K562 (cell line): ENCODE results near the gene HPX. TPM values are rescaled to one million over a fixed set of nuclear protein-coding genes. Genes with fewer than 3 reads are reported as not detected.

Source experiments
- ATAC-seq: fragments of 200-7000 bp; cut with Tn5 transposase; 3 replicates; pipeline ENCODE4 v1.9.1; 2020; ENCODE audit warnings: moderate library complexity
- BruUV-seq: library from RNA; stranded (reverse); fragments of 400-500 nt; replicated peaks from 2 replicates; lab custom pipeline; 2021; lab: Mats Ljungman, UMichigan
- CTCF ChIA-PET: fragments of 300-600 bp; formaldehyde crosslinking; extraction: SDS; loops from one replicate; lab custom pipeline; 2021; ENCODE audit warnings: low intra/inter-chr PET ratio; lab: Yijun Ruan, JAX
- POLR2A ChIA-PET: fragments of 300-600, 350-650 bp; sonication (Branson Sonifier 250); formaldehyde crosslinking; extraction: SDS; loops from one replicate; lab custom pipeline; 2021; ENCODE audit warnings: antibody characterized with exemption, inconsistent platforms; lab: Yijun Ruan, JAX
- DNase-seq, 4 experiments: peaks; one replicate each; pipeline versions ENCODE4 v3.0.0 to v3.0.0-alpha.2; 2011 to 2018; ENCODE audit warnings: low spot score in 3 of 4, mixed read lengths in 3 of 4; ENCODE audit errors: extremely low read depth in 1 of 4
- FAIRE-seq: peaks from 2 replicates; lab custom pipeline; 2011; peaks lifted over from hg19 to GRCh38; lab: Jason Lieb, UNC
- H2AFZ ChIP-seq: 2 replicates; pipeline ENCODE4 v1.6.0; 2011; ENCODE audit warnings: low read depth, low read length, control low read depth, inconsistent platforms
- H3K27ac ChIP-seq: fragments of 200-600 bp; 3 replicates; pipeline ENCODE4 v1.8.0; 2011; ENCODE audit warnings: low read depth, mild to moderate bottlenecking, control low read depth, inconsistent platforms, low read length, moderate library complexity, mixed read lengths; ENCODE audit errors: extremely low read depth
- H3K27me3 ChIP-seq, 2 experiments: fragments of 300-600 bp in 1 of 2; 2 replicates in 1 of 2; 3 replicates in 1 of 2; pipeline versions ENCODE4 v1.6.0 to v1.8.0; 2011; ENCODE audit warnings: inconsistent platforms in 2 of 2, low read length in 2 of 2, mild to moderate bottlenecking in 1 of 2, mixed read lengths in 1 of 2, moderate library complexity in 1 of 2; ENCODE audit not compliant: control insufficient read depth in 2 of 2, insufficient read depth in 2 of 2
- H3K36me3 ChIP-seq: fragments of 300-600 bp; 3 replicates; pipeline ENCODE4 v1.8.0; 2011; ENCODE audit warnings: mild to moderate bottlenecking, low read length, inconsistent platforms; ENCODE audit not compliant: control insufficient read depth, insufficient read depth
- H3K4me1 ChIP-seq, 2 experiments: fragments of 200-600 bp in 1 of 2; replicated peaks in 1 of 2; 2 replicates in 1 of 2; 3 replicates in 1 of 2; pipeline versions ENCODE4 v1.5.1 to v1.8.0; 2011; ENCODE audit warnings: inconsistent platforms in 2 of 2, low read length in 2 of 2, mild to moderate bottlenecking in 1 of 2, mixed read lengths in 1 of 2, moderate library complexity in 1 of 2; ENCODE audit not compliant: control insufficient read depth in 2 of 2, insufficient read depth in 2 of 2
- H3K4me2 ChIP-seq: 2 replicates; pipeline ENCODE4 v1.6.1; 2011; ENCODE audit warnings: low read length, control low read depth, inconsistent platforms, mixed read lengths; ENCODE audit not compliant: insufficient read depth
- H3K4me3 ChIP-seq: fragments of 200-600 bp; sonication (generic), shearing (Covaris generic); 2 replicates; pipeline ENCODE4 v1.5.1; 2016; ENCODE audit warnings: control low read depth, inconsistent platforms
- H3K79me2 ChIP-seq: fragments of 200-600 bp; 3 replicates; pipeline ENCODE4 v1.8.0; 2011; ENCODE audit warnings: low read length, inconsistent platforms; ENCODE audit not compliant: control insufficient read depth, insufficient read depth
- H3K9ac ChIP-seq, 2 experiments: 2 replicates each; pipeline versions ENCODE4 v1.6.0 to v1.6.1; 2011; ENCODE audit warnings: low read depth in 2 of 2, low read length in 2 of 2, control low read depth in 1 of 2, inconsistent platforms in 1 of 2, mild to moderate bottlenecking in 1 of 2, mixed read lengths in 1 of 2; ENCODE audit not compliant: insufficient read depth in 1 of 2
- H3K9me1 ChIP-seq: one replicate; pipeline ENCODE4 v1.6.0; 2011; ENCODE audit warnings: inconsistent platforms, mild to moderate bottlenecking, low read length, moderate library complexity; ENCODE audit not compliant: control insufficient read depth, insufficient read depth
- H3K9me3 ChIP-seq: replicated peaks from 2 replicates; pipeline ENCODE4 v1.5.1; 2011; ENCODE audit warnings: low read depth, low read length, inconsistent platforms; ENCODE audit not compliant: control insufficient read depth, insufficient read depth
- H4K20me1 ChIP-seq: replicated peaks from 2 replicates; pipeline ENCODE4 v1.6.1; 2011; ENCODE audit warnings: low read length, inconsistent platforms, mixed read lengths; ENCODE audit not compliant: control insufficient read depth, insufficient read depth
- CCAR2 ChIP-seq: fragments of 200-400 bp; formaldehyde crosslinking; IDR thresholded peaks from 2 replicates; pipeline ENCODE4 v1.6.1; 2017; ENCODE audit warnings: mild to moderate bottlenecking, low read depth, low read length
- CHD2 ChIP-seq: IDR thresholded peaks from 2 replicates; pipeline ENCODE4 v1.6.1; 2011; ENCODE audit warnings: low read depth, low read length
- MAFG ChIP-seq: fragments of 450-650 bp; conservative IDR thresholded peaks from 2 replicates; pipeline ENCODE4 v1.6.1; 2016; ENCODE audit warnings: missing genetic modification characterization, missing compliant biosample characterization
- MED1 ChIP-seq: sonication (generic); formaldehyde crosslinking; IDR thresholded peaks from 2 replicates; pipeline ENCODE4 v1.8.1; 2023; ENCODE audit warnings: missing genetic modification reagents, borderline replicate concordance
- MYC ChIP-seq, 2 experiments: fragments of 250-450 bp in 1 of 2; sonication (Bioruptor Pico) in 1 of 2; IDR thresholded peaks; 2 replicates each; pipeline versions ENCODE4 v1.5.1 to v1.6.1; 2012 to 2021; ENCODE audit warnings: low read depth in 2 of 2, borderline replicate concordance in 1 of 2, improper control_type of control experiment in 1 of 2, low read length in 1 of 2, mild to moderate bottlenecking in 1 of 2, moderate library complexity in 1 of 2
- POLR3G ChIP-seq: IDR thresholded peaks from 2 replicates; pipeline ENCODE4 v1.6.1; 2011; ENCODE audit not compliant: insufficient read length, insufficient replicate concordance; ENCODE audit errors: extremely low read depth
- RBM25 ChIP-seq: fragments of 200-400 bp; formaldehyde crosslinking; IDR thresholded peaks from 2 replicates; pipeline ENCODE4 v1.6.1; 2018; ENCODE audit warnings: low read length, low read depth, moderate library complexity; ENCODE audit not compliant: severe bottlenecking
- ZNF124 ChIP-seq: sonication (generic); formaldehyde crosslinking; IDR thresholded peaks from 2 replicates; pipeline ENCODE4 v1.8.1; 2022; ENCODE audit warnings: missing genetic modification reagents
- ZNF507 ChIP-seq: conservative IDR thresholded peaks from 2 replicates; pipeline ENCODE4 v1.6.1; 2017; ENCODE audit warnings: missing genetic modification characterization, missing compliant biosample characterization
- ZZZ3 ChIP-seq: fragments of 450-650 bp; IDR thresholded peaks from 2 replicates; pipeline ENCODE4 v1.6.1; 2016; ENCODE audit warnings: antibody characterized with exemption, mild to moderate bottlenecking, moderate library complexity
- WGBS: fragments of 100-300 bp; shearing (Covaris generic); methylation state at CpG from one replicate; pipeline ENCODE4 v1.1.6; 2016; ENCODE audit warnings: low coverage, mixed read lengths; ENCODE audit not compliant: insufficient coverage; ENCODE audit errors: missing lambda C conversion rate; 5-methylcytosine and 5-hydroxymethylcytosine counted together
- in situ Hi-C: fragments of 300-500 bp; cut with MboI; formaldehyde crosslinking; loops from 4 replicates; pipeline ENCODE4 v1.15.0; 2018; ENCODE audit warnings: inconsistent platforms, mixed read lengths
- intact Hi-C: fragments of 100-400 bp; cut with micrococcal nuclease; formaldehyde crosslinking; loops from 2 replicates; pipeline ENCODE4 v1.14.2; 2022
- polyA plus RNA-seq, 8 experiments: library from polyadenylated mRNA; depleted of rRNA in 4 of 8; stranded (reverse) in 5 of 8; unstranded in 3 of 8; fragments of >200 nt; fragmentation: Nextera tagmentation in 2 of 8; fragmentation: Illumina TruSeq in 1 of 8; extraction: Ambion mirVana in 2 of 8; extraction: Trizol in 1 of 8; gene quantifications; 2 replicates each; pipeline versions ENCODE4 v1.2.1 to v1.2.3, GENCODE V29; 2011 to 2014; ENCODE audit warnings: inconsistent platforms in 1 of 8, missing spikeins in 1 of 8
- total RNA-seq, 7 experiments: library from RNA; depleted of rRNA in 6 of 7; stranded (reverse); fragments of >200 nt in 6 of 7; fragmentation: Illumina TruSeq in 2 of 7; extraction: Trizol in 2 of 7; gene quantifications; 2 replicates each; pipeline versions ENCODE4 v1.2.1 to v1.2.3, GENCODE V29; 2011 to 2021; ENCODE audit warnings: low replicate concordance in 1 of 7
- TF ChIP-seq, protein P1 (sequence below): fragments of 450-650 bp; IDR thresholded peaks from 2 replicates; pipeline ENCODE4 v1.6.1; 2018; ENCODE audit warnings: mild to moderate bottlenecking, low read depth; ENCODE audit not compliant: partially characterized antibody

The HPX gene
- total and polyA plus RNA-seq, 9 of the 15 experiments (the other 6 are each of a cell fraction or from before 2014, with no cell fraction given), result 0.12 to 1.2 (median 0.49) TPM; not detected in 1

DNA sequence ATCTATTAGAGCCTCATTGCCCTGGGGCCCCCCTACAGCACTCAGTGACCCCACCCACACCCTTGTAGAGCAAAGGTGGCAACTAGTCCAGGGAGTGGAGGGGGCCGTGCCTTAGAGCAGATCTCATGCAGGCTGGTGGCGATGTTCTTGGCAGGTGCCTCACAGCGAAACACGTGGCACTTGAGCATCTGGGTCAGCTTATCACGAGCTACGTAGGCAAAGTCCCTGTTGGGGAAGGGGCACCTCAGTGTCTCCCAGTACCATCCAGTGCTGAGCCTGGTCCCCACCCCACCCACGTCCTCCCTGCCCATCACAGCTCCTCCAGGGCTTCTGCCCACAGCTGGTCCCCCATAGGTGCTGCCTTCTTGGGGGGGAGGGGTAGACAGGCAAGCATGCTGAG is 39.3 kb downstream of the HPX start:
- Histone ChIP-seq H3K79me2 (no peaks in the 10 kb centered on the region), H3K9me3 (no peaks in the 10 kb centered on the region), H4K20me1 (0 out of 2 replicates have a peak, but pooled peaks cover 3% of the 10 kb centered on the region), H3K27me3 (peaks cover 25 to 64% of the 10 kb centered on the region in 2 experiments; a peak in 4 of 5 replicates), H3K27ac (no peak overlapping the region), H3K4me3 (no peak overlapping the region), H3K4me2 (no peak overlapping the region), H3K9me1 (no peaks in the 10 kb centered on the region), H3K4me1 (peaks cover 0 to 7% of the 10 kb centered on the region in 2 experiments; a peak in 3 of 5 replicates), H3K9ac (no peak overlapping the region), H3K36me3 (no peaks in the 10 kb centered on the region), H2AFZ (no peak overlapping the region)
- TF ChIP-seq ZNF124 (CRISPR knock-in tag), result no peak
- TF ChIP-seq MED1 (CRISPR knock-in tag), result no peak
- POLR2A ChIA-PET, result no interaction called here
- no peak for FAIRE-seq
- intact Hi-C loops, result no loop called here
- DNase-seq, result no peak
- no TSS peak for BruUV-seq
- ATAC-seq, result no peak
- 14% methylated on average over 5 of the region's 7 CpGs for WGBS
- CTCF ChIA-PET, result no interaction called here
- in situ Hi-C loops, result no loop called here

DNA sequence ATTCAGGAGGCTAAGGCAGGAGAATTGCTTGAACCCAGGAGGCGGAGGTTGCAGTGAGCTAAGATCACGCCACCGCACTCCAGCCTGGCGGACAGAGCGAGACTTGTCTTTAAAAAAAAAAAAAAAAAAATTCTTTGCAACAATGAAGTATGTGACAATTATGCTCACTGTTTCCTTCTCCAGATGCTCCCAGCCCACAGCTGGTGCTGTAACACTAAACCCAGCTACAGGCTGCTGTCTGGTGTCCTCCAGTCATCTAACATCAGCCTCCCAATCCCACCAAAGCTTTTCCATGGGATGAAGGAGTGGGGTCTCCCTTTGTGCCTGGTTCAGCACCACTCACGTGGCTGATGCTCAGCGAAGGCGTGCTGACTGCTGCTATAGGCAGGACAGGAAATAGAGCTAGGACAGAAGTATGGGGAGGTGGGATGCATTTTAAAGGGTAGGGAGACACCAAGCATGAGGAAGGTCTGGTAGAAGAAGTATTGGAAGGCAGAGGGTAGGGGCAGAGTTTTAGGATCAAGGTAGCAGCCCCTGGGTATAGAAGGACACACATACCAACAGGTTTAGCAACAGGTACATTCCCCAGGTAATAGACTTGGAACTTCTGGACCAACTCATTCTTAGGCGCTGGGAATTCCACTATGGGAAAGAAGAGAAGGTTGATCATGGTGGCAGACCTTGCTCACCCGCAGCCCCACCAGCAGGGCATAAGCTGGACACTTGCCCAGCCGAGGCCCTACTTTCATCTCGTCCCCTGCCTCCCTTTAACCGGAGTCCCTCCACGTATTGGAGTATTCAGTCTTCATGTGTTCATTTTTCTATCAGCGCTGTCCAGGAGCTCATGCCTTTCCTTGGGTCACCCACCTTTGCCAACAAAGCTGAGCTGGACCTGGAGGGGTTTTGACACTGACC is 40.1 kb downstream of the HPX start:
- peaks cover 22 to 64% of the 10 kb centered on the region in 2 experiments; a peak in 4 of 5 replicates for H3K27me3 ChIP-seq
- POLR2A ChIA-PET, result interaction anchor here (1.0 kb wide), 1 partner anchor 19 kb away, joined by 3 read pairs; no protein-coding TSS in a partner anchor
- FAIRE-seq, result no peak
- no peak for DNase-seq
- no peak for ATAC-seq
- no peaks in the 10 kb centered on the region for H3K36me3 ChIP-seq
- no peaks in the 10 kb centered on the region for H3K9me3 ChIP-seq
- no TSS peak for BruUV-seq
- intact Hi-C loops, result no loop called here
- 0 out of 2 replicates have a peak, but pooled peaks cover 3% of the 10 kb centered on the region for H4K20me1 ChIP-seq
- H2AFZ ChIP-seq, result no peak overlapping the region
- in situ Hi-C loops, result no loop called here
- no peak for TF ChIP-seq RBM25
- no peak for TF ChIP-seq CHD2
- TF ChIP-seq ZNF507 (tag), result no peak
- no peak for TF ChIP-seq ZZZ3
- no peak for TF ChIP-seq MAFG (tag)
- TF ChIP-seq MYC (IDR thresholded peaks at IDR 0.05; ENCODE audit: low read depth, low read length), result no peak
- no peak for TF ChIP-seq MYC (CRISPR knock-in tag; IDR thresholded peaks at IDR 0.05; ENCODE audit: borderline replicate concordance, low read depth)
- TF ChIP-seq, protein P1, sequence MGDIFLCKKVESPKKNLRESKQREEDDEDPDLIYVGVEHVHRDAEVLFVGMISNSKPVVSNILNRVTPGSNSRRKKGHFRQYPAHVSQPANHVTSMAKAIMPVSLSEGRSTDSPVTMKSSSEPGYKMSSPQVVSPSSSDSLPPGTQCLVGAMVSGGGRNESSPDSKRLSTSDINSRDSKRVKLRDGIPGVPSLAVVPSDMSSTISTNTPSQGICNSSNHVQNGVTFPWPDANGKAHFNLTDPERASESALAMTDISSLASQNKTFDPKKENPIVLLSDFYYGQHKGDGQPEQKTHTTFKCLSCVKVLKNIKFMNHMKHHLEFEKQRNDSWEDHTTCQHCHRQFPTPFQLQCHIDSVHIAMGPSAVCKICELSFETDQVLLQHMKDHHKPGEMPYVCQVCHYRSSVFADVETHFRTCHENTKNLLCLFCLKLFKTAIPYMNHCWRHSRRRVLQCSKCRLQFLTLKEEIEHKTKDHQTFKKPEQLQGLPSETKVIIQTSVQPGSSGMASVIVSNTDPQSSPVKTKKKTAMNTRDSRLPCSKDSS, result no peak
- no peak for TF ChIP-seq POLR3G
- no peak for TF ChIP-seq CCAR2
- TF ChIP-seq, all 486 proteins: peak for 0
- H3K9me1 ChIP-seq, result no peaks in the 10 kb centered on the region
- H3K4me2 ChIP-seq, result no peak overlapping the region
- peaks cover 0 to 9% of the 10 kb centered on the region in 2 experiments; a peak in 3 of 5 replicates for H3K4me1 ChIP-seq
- no peak overlapping the region for H3K4me3 ChIP-seq
- H3K79me2 ChIP-seq, result no peaks in the 10 kb centered on the region
- WGBS, result 20% methylated on average over 15 of the region's 15 CpGs
- H3K27ac ChIP-seq, result no peak overlapping the region
- H3K9ac ChIP-seq, result no peak overlapping the region
- CTCF ChIA-PET, result interaction anchor here (0.6 kb wide), 1 partner anchor 807 kb away, joined by 4 read pairs; no protein-coding TSS in a partner anchor
